SK-N-SH (cell line): ENCODE data around the gene ZNF609. TPM values are rescaled to one million over a fixed set of nuclear protein-coding genes. Genes with fewer than 3 reads are reported as not detected.

Source experiments
- CTCF ChIA-PET: fragments of 300-600, 350-600 bp; formaldehyde crosslinking; extraction: SDS; loops from one replicate; lab custom pipeline; 2021; lab: Yijun Ruan, JAX
- POLR2A ChIA-PET: fragments of 350-600 bp; sonication (Branson Sonifier 250); formaldehyde crosslinking; extraction: SDS; loops from one replicate; lab custom pipeline; 2020; ENCODE audit warnings: antibody characterized with exemption, inconsistent platforms; lab: Yijun Ruan, JAX
- DNase-seq: peaks from one replicate; pipeline ENCODE4 v3.0.0; 2012
- H2AFZ ChIP-seq: fragments of 200-600 bp; sonication (generic); 2 replicates; pipeline ENCODE4 v1.8.1; 2016; ENCODE audit warnings: antibody characterized with exemption, mild to moderate bottlenecking, low read depth
- H3F3A ChIP-seq: fragments of 200-600 bp; sonication (generic); replicated peaks from 2 replicates; pipeline ENCODE3; 2016; ENCODE audit warnings: antibody characterized with exemption, mild to moderate bottlenecking; ENCODE audit not compliant: insufficient read depth
- H3K27ac ChIP-seq, 2 experiments: fragments of 200-500 bp in 1 of 2; fragments of 200-600 bp in 1 of 2; sonication (Bioruptor generic) in 1 of 2; sonication (generic), shearing (Covaris generic) in 1 of 2; 2 replicates each; pipeline versions ENCODE4 v1.5.1 to v1.6.1; 2014 to 2016; ENCODE audit warnings: low read depth in 2 of 2, inconsistent platforms in 1 of 2, low read length in 1 of 2, mild to moderate bottlenecking in 1 of 2, mixed read lengths in 1 of 2
- H3K27me3 ChIP-seq: fragments of 200-600 bp; sonication (generic), shearing (Covaris generic); 2 replicates; pipeline ENCODE4 v1.6.1; 2016; ENCODE audit warnings: mixed run types; ENCODE audit not compliant: insufficient read depth
- H3K36me3 ChIP-seq, 2 experiments: fragments of 200-500 bp in 1 of 2; fragments of 200-600 bp in 1 of 2; sonication (Bioruptor generic) in 1 of 2; sonication (generic) in 1 of 2; replicated peaks in 1 of 2; 2 replicates each; pipeline versions ENCODE3 to v1.5.1; 2014 to 2016; ENCODE audit warnings: low read length in 1 of 2, mild to moderate bottlenecking in 1 of 2; ENCODE audit not compliant: insufficient read depth in 2 of 2, control insufficient read depth in 1 of 2
- H3K4me1 ChIP-seq, 2 experiments: fragments of 200-500 bp in 1 of 2; fragments of 200-600 bp in 1 of 2; sonication (Bioruptor generic) in 1 of 2; sonication (generic), shearing (Covaris generic) in 1 of 2; 2 replicates each; pipeline versions ENCODE4 v1.5.1 to v1.6.1; 2014 to 2016; ENCODE audit warnings: low read depth in 1 of 2, low read length in 1 of 2, mixed run types in 1 of 2; ENCODE audit not compliant: insufficient read depth in 2 of 2, control insufficient read depth in 1 of 2
- H3K4me2 ChIP-seq: fragments of 200-600 bp; sonication (generic), shearing (Covaris generic); 2 replicates; pipeline ENCODE4 v1.6.1; 2017; ENCODE audit warnings: mixed run types
- H3K4me3 ChIP-seq, 2 experiments: fragments of 200-500 bp in 1 of 2; fragments of 200-600 bp in 1 of 2; sonication (Bioruptor generic) in 1 of 2; sonication (generic), shearing (Covaris generic) in 1 of 2; 2 replicates each; pipeline versions ENCODE4 v1.5.1 to v1.8.1; 2014 to 2016; ENCODE audit warnings: low read depth in 2 of 2, inconsistent platforms in 1 of 2, low read length in 1 of 2, mild to moderate bottlenecking in 1 of 2, mixed read lengths in 1 of 2, moderate library complexity in 1 of 2
- H3K79me2 ChIP-seq: fragments of 200-600 bp; sonication (generic); 2 replicates; pipeline ENCODE4 v1.8.1; 2017; ENCODE audit warnings: mild to moderate bottlenecking; ENCODE audit not compliant: insufficient read depth
- H3K9ac ChIP-seq: fragments of 200-600 bp; sonication (generic); 2 replicates; pipeline ENCODE4 v1.6.1; 2017; ENCODE audit warnings: mixed run types
- H3K9me2 ChIP-seq: fragments of 200-600 bp; sonication (generic); 2 replicates; pipeline ENCODE4 v1.6.1; 2017; ENCODE audit warnings: mixed run types
- H3K9me3 ChIP-seq: fragments of 200-600 bp; sonication (generic); 2 replicates; pipeline ENCODE4 v1.6.1; 2017; ENCODE audit warnings: mixed run types, mild to moderate bottlenecking, moderate library complexity
- H4K20me1 ChIP-seq: fragments of 200-600 bp; sonication (generic); 2 replicates; pipeline ENCODE4 v1.6.1; 2017; ENCODE audit warnings: mild to moderate bottlenecking, mixed run types; ENCODE audit not compliant: insufficient read depth
- CHD2 ChIP-seq: fragments of 150-350 bp; IDR thresholded peaks from 2 replicates; pipeline ENCODE4 v1.6.1; 2018; ENCODE audit warnings: low read length; ENCODE audit not compliant: partially characterized antibody
- FOSL2 ChIP-seq: IDR thresholded peaks from 2 replicates; pipeline ENCODE4 v1.4.0; 2012; ENCODE audit warnings: low read depth, mild to moderate bottlenecking, moderate library complexity, borderline replicate concordance
- FOXJ3 ChIP-seq: sonication (generic); formaldehyde crosslinking; IDR thresholded peaks from 2 replicates; pipeline ENCODE4 v1.5.1; 2020; ENCODE audit warnings: mild to moderate bottlenecking, missing genetic modification reagents
- GABPA ChIP-seq: IDR thresholded peaks from 2 replicates; pipeline ENCODE4 v1.4.0; 2012; ENCODE audit warnings: low read depth, mild to moderate bottlenecking
- JUND ChIP-seq: IDR thresholded peaks from 2 replicates; pipeline ENCODE4 v1.4.0; 2012
- MEF2A ChIP-seq: IDR thresholded peaks from 2 replicates; pipeline ENCODE4 v1.4.0; 2012; ENCODE audit warnings: low read depth, borderline replicate concordance
- MXI1 ChIP-seq: IDR thresholded peaks from 2 replicates; pipeline ENCODE4 v1.6.1; 2012; ENCODE audit warnings: mild to moderate bottlenecking, low read depth, low read length, improper control_type of control experiment
- NFIC ChIP-seq: IDR thresholded peaks from 2 replicates; pipeline ENCODE4 v1.4.0; 2012; ENCODE audit warnings: borderline replicate concordance
- SIN3A ChIP-seq: IDR thresholded peaks from 2 replicates; pipeline ENCODE4 v1.6.1; 2012; ENCODE audit warnings: low read depth, mild to moderate bottlenecking, low read length, moderate library complexity, borderline replicate concordance
- TEAD4 ChIP-seq: IDR thresholded peaks from 2 replicates; pipeline ENCODE4 v1.4.0; 2012; ENCODE audit warnings: mild to moderate bottlenecking, borderline replicate concordance; ENCODE audit not compliant: insufficient read depth
- YY1 ChIP-seq: IDR thresholded peaks from 2 replicates; pipeline ENCODE4 v1.4.0; 2012; ENCODE audit warnings: low read depth, mild to moderate bottlenecking
- WGBS: methylation state at CpG from one replicate; pipeline ENCODE4 v1.1.6; 2017; ENCODE audit warnings: low lambda C conversion rate; 5-methylcytosine and 5-hydroxymethylcytosine counted together
- polyA plus RNA-seq, 3 experiments: library from polyadenylated mRNA; depleted of rRNA; stranded (reverse); fragments of >200 nt; gene quantifications; 2 replicates each; pipeline ENCODE4 v1.2.3, GENCODE V29; 2012
- TF ChIP-seq, protein P1 (sequence below): fragments of 150-350 bp; IDR thresholded peaks from 2 replicates; pipeline ENCODE4 v1.6.1; 2017; ENCODE audit warnings: antibody characterized with exemption, low read length, low read depth, borderline replicate concordance
- TF ChIP-seq, protein P2 (sequence below): IDR thresholded peaks from 2 replicates; pipeline ENCODE4 v1.4.0; 2012; ENCODE audit warnings: low read depth
- TF ChIP-seq, protein P3 (sequence below): IDR thresholded peaks from 2 replicates; pipeline ENCODE4 v1.4.0; 2012; ENCODE audit warnings: low read depth, borderline replicate concordance
- TF ChIP-seq, protein P4 (sequence below): fragments of 150-350 bp; IDR thresholded peaks from 2 replicates; pipeline ENCODE4 v1.6.1; 2016; ENCODE audit warnings: mild to moderate bottlenecking, low read depth, low read length

Gene ZNF609
- polyA plus RNA-seq, 1 of the 3 experiments (the other 2 are of a cell fraction) = 12.6 TPM

DNA sequence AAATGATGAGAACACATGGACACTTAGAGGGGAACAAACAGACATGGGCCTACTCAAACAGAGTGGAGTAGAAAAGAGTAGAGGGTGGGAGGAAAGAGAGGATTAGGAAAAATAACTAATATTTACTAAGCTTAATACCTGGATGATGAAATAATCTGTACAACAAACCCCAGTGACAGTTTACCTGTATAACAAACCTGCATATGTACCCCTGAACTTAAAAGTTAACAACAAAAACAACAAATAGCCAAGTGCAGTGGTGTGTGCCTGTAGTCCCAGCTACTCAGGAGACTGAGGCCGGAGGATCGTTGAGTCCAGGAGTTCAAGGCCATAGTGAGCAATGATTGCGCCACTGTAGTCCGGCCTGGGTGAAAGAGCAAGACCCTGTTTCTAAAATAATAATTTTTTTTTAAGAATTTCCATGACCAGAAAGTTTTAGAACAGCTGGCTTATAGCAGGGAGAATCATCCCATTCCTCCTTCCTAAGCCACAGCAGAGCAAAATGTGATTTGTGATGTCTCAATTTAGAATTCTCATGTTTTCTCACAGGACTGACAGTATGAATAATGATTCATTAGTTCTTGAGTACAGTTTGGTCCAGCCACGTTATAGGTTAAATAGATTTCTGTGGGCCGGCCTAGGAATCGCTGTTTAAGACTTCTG lies 150.0 kb downstream of the ZNF609 start:
- TF ChIP-seq, protein P1, sequence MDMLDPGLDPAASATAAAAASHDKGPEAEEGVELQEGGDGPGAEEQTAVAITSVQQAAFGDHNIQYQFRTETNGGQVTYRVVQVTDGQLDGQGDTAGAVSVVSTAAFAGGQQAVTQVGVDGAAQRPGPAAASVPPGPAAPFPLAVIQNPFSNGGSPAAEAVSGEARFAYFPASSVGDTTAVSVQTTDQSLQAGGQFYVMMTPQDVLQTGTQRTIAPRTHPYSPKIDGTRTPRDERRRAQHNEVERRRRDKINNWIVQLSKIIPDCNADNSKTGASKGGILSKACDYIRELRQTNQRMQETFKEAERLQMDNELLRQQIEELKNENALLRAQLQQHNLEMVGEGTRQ = no peak
- Histone ChIP-seq H3K27me3 (no peaks in the 10 kb centered on the region), H3K4me1 (peaks cover 0 to 14% of the 10 kb centered on the region in 2 experiments; a peak in 1 of 4 replicates), H3K9ac (no peak overlapping the region), H3K4me2 (no peak overlapping the region), H3K4me3 (no peak overlapping the region), H3K9me3 (no peaks in the 10 kb centered on the region), H3K36me3 (no peaks in the 10 kb centered on the region), H3K27ac (peak overlapping the region in 1 of 2 experiments; percentile 7; a peak in 1 of 4 replicates), H3F3A (peaks cover 13% of the 10 kb centered on the region), H3K79me2 (peaks cover 94% of the 10 kb centered on the region), H2AFZ (no peak overlapping the region), H4K20me1 (peaks cover 34% of the 10 kb centered on the region), H3K9me2 (no peaks in the 10 kb centered on the region)
- ChIA-PET POLR2A (no interaction called here), CTCF (no interaction called here)
- no peak for DNase-seq
- 79% methylated on average over 7 of the region's 7 CpGs for WGBS

DNA sequence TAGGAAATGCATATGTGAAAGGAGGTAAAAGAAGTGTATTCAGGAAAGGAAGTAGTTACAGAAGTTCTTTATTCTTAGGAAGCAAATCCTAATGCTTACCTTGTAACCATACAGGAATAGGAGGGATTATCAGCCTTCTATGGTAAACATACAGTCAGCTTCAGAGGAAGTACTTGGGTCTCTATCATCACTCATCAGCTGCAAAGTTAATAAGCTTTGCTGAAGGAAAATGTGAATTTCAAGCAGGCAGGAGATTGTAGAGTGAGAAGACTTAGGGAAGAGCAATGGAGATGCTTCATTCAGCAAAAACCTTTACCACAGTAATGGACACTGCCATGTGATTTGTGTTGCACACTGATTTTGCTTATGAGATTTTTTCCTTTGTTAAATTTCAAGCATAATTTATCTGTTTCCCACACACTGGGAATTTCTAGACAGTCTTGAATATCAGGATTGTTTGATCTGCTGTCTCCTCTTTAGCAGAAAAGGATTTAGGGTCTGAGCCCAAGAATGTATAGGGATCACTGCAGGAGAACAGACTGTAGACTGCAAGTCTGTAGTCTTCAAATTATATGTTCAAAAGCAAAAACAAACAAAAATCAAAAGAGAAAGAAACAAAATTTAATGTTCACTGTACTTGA lies 150.8 kb downstream of the ZNF609 start:
- ChIA-PET POLR2A (no interaction called here), CTCF (no interaction called here)
- Histone ChIP-seq H2AFZ (no peak overlapping the region), H3K4me1 (peaks cover 0 to 14% of the 10 kb centered on the region in 2 experiments; a peak in 1 of 4 replicates), H4K20me1 (peaks cover 34% of the 10 kb centered on the region), H3K9me3 (no peaks in the 10 kb centered on the region), H3K4me2 (no peak overlapping the region), H3K4me3 (no peak overlapping the region), H3K9ac (no peak overlapping the region), H3K9me2 (no peaks in the 10 kb centered on the region), H3F3A (peaks cover 13% of the 10 kb centered on the region), H3K27me3 (no peaks in the 10 kb centered on the region), H3K27ac (peak overlapping the region in 1 of 2 experiments; percentile 7; a peak in 1 of 4 replicates), H3K79me2 (peaks cover 94% of the 10 kb centered on the region), H3K36me3 (no peaks in the 10 kb centered on the region)
- DNase-seq = no peak
- TF ChIP-seq YY1 (no peak), MXI1 (no peak), FOSL2 (no peak), GABPA (no peak), CHD2 (no peak), TEAD4 (no peak), MEF2A (no peak), FOXJ3 (no peak), NFIC (no peak), JUND (no peak), SIN3A (no peak)
- TF ChIP-seq, protein P2, sequence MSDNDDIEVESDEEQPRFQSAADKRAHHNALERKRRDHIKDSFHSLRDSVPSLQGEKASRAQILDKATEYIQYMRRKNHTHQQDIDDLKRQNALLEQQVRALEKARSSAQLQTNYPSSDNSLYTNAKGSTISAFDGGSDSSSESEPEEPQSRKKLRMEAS = no peak
- TF ChIP-seq, protein P3, sequence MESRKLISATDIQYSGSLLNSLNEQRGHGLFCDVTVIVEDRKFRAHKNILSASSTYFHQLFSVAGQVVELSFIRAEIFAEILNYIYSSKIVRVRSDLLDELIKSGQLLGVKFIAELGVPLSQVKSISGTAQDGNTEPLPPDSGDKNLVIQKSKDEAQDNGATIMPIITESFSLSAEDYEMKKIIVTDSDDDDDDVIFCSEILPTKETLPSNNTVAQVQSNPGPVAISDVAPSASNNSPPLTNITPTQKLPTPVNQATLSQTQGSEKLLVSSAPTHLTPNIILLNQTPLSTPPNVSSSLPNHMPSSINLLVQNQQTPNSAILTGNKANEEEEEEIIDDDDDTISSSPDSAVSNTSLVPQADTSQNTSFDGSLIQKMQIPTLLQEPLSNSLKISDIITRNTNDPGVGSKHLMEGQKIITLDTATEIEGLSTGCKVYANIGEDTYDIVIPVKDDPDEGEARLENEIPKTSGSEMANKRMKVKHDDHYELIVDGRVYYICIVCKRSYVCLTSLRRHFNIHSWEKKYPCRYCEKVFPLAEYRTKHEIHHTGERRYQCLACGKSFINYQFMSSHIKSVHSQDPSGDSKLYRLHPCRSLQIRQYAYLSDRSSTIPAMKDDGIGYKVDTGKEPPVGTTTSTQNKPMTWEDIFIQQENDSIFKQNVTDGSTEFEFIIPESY = no peak
- TF ChIP-seq, protein P4, sequence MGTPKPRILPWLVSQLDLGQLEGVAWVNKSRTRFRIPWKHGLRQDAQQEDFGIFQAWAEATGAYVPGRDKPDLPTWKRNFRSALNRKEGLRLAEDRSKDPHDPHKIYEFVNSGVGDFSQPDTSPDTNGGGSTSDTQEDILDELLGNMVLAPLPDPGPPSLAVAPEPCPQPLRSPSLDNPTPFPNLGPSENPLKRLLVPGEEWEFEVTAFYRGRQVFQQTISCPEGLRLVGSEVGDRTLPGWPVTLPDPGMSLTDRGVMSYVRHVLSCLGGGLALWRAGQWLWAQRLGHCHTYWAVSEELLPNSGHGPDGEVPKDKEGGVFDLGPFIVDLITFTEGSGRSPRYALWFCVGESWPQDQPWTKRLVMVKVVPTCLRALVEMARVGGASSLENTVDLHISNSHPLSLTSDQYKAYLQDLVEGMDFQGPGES = no peak
